Measurements from ENCODE around the gene PPP1R9A. TPM values are rescaled to one million over a fixed set of nuclear protein-coding genes. Genes with fewer than 3 reads are reported as not detected.

The PPP1R9A gene
- total RNA-seq, 1 experiment from 2014 or later: 5.9 TPM

DNA sequence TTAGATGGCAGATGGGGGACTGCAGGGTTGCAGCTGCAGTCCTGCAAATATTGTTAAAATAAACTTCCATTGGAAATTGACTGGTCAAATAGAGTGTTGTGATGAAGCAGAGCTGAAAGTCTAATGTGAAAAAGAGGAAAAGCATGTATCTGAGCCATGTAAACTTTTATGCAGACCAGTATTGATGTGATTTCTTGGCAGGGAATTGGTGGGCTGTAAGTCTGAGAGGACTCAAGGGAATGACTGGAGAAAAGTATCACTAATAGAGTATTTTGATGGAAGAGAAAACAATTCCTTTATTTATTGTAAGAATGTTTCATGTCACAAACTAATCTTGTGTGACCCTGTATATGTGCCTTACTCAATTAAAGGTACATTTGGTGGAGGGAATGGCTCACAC, 155.5 kb downstream of the PPP1R9A start:
- Histone ChIP-seq H3K4me3 (ENCODE audit: low read length) (no peak overlapping the region), H3K9ac (ENCODE audit: low read length) (no peak overlapping the region), H3K9me2 (replicated peaks; ENCODE audit: low read length) (no peaks in the 10 kb centered on the region), H3K79me2 (ENCODE audit: low read length) (no peaks in the 10 kb centered on the region), H4K20me1 (ENCODE audit: low read length) (no peaks in the 10 kb centered on the region), H3K27ac (ENCODE audit: low read length) (no peak overlapping the region), H2AFZ (ENCODE audit: low read length) (no peak overlapping the region), H3K4me1 (ENCODE audit: insufficient read depth, low read length) (peaks cover 13% of the 10 kb centered on the region), H3K27me3 (ENCODE audit: low read length) (no peaks in the 10 kb centered on the region), H3K4me2 (ENCODE audit: low read length) (no peak overlapping the region), H3K9me3 (ENCODE audit: low read length) (no peaks in the 10 kb centered on the region), H3F3A (ENCODE audit: low read length, unreplicated experiment) (no peaks in the 10 kb centered on the region), H3K36me3 (ENCODE audit: low read depth, low read length) (no peaks in the 10 kb centered on the region)
- ChIA-PET POLR2A (ENCODE audit: unreplicated experiment) (interaction anchor here (0.6 kb wide), 2 partner anchors 11 to 52 kb away, joined by 5 to 17 read pairs; no protein-coding TSS in a partner anchor), CTCF (no interaction called here)
- TF ChIP-seq EZH2phosphoT487 (IDR thresholded peaks at IDR 0.05; ENCODE audit: borderline replicate concordance, low read length): no peak
- TF ChIP-seq CTCF (conservative IDR thresholded peaks at IDR 0.05; ENCODE audit: low read depth, low read length): no peak
- TF ChIP-seq EZH2 (IDR thresholded peaks at IDR 0.05; ENCODE audit: low read length, unreplicated experiment): no peak
- DNase-seq (no peak), ATAC-seq (no peak)
- no TSS peak for BruUV-seq (replicated peaks)
- intact Hi-C loops (cut with micrococcal nuclease): no loop called here

- H3K27me3 ChIP-seq (ENCODE audit: low read length): no peaks in the 10 kb centered on the region
- ATAC-seq (peak; percentile 78), DNase-seq (peak; percentile 71)
- no peak overlapping the region for H3K4me3 ChIP-seq (ENCODE audit: low read length)
- peaks cover 13% of the 10 kb centered on the region for H3K4me1 ChIP-seq (ENCODE audit: insufficient read depth, low read length)
- no peaks in the 10 kb centered on the region for H3F3A ChIP-seq (ENCODE audit: low read length, unreplicated experiment)
- H3K79me2 ChIP-seq (ENCODE audit: low read length): no peaks in the 10 kb centered on the region
- no peaks in the 10 kb centered on the region for H3K36me3 ChIP-seq (ENCODE audit: low read depth, low read length)
- H3K9me2 ChIP-seq (replicated peaks; ENCODE audit: low read length): no peaks in the 10 kb centered on the region
- H3K9me3 ChIP-seq (ENCODE audit: low read length): no peaks in the 10 kb centered on the region
- H4K20me1 ChIP-seq (ENCODE audit: low read length): no peaks in the 10 kb centered on the region
- no TSS peak for BruUV-seq (replicated peaks)
- H2AFZ ChIP-seq (ENCODE audit: low read length): no peak overlapping the region
- ChIA-PET POLR2A (ENCODE audit: unreplicated experiment) (no interaction called here), CTCF (no interaction called here)
- intact Hi-C loops (cut with micrococcal nuclease): no loop called here
- no peak overlapping the region for H3K9ac ChIP-seq (ENCODE audit: low read length)
- H3K4me2 ChIP-seq (ENCODE audit: low read length): 0 out of 2 replicates have a peak overlapping the region, but pooled peaks have one; percentile 26
- H3K27ac ChIP-seq (ENCODE audit: low read length): 0 out of 2 replicates have a peak overlapping the region, but pooled peaks have one; percentile 11
- no peak for TF ChIP-seq EZH2phosphoT487 (IDR thresholded peaks at IDR 0.05; ENCODE audit: borderline replicate concordance, low read length)
- TF ChIP-seq EZH2 (IDR thresholded peaks at IDR 0.05; ENCODE audit: low read length, unreplicated experiment): no peak
- no peak for TF ChIP-seq CTCF (conservative IDR thresholded peaks at IDR 0.05; ENCODE audit: low read depth, low read length)
Observed at GRCh38 chr7:95066737-95067530, 159.5 kb downstream of the PPP1R9A start.

Data from PC-3 (cell line).